C4-2B (cell line): ENCODE measurements around the gene NTRK1.

ENCODE experiments used
- CTCF ChIP-seq: fragments of 450-650 bp; conservative IDR thresholded peaks from 2 replicates; pipeline ENCODE4 v1.5.1; 2017; ENCODE audit warnings: mild to moderate bottlenecking
- ZFX ChIP-seq: fragments of 450-650 bp; IDR thresholded peaks from 2 replicates; pipeline ENCODE4 v1.6.1; 2017

GRCh38 chr1:156929596-156930238 lies 69.1 kb downstream of the NTRK1 start:
- TF ChIP-seq CTCF: no peak
- no peak for TF ChIP-seq ZFX
